Stimulated activated CD4-positive, alpha-beta T cell treated with anti-CD3 and anti-CD28 coated beads, Interleukin-4, amount 100 ng/mL, for 24 hours (primary cell): ENCODE data around the gene UBE2V1.
"Not testable (repeated sequence)": the region's sequence is repeated elsewhere in the genome, so short reads cannot be mapped to it uniquely, and the experiment has no call there.

Experiments used
- DNase-seq: peaks from one replicate; pipeline ENCODE4 v3.0.0-alpha.2; 2020

UBE2V1 gene

DNA sequence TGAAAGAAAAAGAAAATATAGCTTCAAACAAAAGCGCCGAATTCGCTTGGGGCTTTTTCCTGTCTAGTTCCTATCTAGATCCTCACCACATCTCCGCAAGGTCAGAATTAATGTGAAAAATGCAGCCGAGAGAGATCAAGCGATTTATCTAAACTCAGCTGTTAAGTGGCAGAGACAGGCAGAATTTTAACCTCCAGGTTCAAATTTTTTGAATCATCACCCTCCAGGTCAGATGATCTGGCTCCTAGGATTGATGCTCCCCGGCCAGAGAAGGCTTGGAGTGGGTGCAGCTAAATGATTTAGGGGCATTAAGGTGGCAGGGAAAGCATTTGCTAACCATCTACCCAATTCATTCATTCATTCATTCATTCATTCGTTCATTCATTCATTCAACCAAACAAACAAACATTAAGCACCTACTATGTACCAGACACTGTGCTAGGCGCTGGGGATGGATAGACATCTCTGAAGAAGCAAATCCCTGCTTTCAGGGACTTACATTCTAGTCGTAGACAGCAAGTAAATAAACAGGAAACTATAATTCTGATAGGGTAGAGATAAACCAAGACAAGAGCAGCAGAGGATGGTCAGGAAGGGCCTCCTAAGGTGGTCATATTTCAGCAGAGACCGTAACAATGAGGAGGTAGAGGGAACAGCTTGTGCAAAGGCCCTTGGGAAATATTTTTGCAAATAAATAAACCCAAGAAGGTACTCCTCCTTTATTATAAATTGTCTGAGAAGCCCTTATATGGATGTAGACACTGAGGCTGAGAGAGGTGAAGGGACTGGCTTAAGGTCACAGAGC lies 672 bp upstream of the UBE2V1 start:
- no peak for DNase-seq

DNA sequence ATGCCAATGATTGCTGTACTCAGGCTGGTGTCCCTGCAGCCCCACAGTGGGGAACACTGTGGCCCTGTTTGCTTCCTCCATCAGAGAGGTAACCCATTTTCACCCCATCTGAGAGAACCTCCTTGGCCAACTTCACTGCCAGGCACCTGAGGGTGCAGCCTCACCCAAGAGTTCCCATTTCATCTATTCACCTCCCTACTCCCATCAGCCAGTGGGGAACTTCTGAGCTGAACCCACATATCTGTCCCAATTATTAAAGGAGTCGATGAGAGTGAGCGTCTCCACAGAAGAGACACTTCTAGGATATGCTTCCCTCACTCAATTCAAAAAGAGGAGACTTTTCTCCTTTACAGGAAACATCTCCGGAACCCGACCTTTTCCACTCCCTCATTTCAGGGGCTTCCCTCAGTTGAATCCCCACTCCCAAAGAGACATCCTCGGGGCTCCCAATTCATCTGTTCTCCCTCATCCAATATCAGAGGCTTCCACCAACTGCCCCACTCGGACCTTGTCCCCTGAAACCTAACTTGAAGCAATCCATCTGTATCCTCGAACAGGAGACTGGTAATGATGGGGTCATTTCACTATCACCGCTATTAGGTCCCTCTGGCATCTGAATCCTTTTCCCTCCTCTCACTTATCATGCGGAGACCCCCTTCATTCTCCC lies 988 bp downstream of the UBE2V1 start:
- DNase-seq, result no peak

DNA sequence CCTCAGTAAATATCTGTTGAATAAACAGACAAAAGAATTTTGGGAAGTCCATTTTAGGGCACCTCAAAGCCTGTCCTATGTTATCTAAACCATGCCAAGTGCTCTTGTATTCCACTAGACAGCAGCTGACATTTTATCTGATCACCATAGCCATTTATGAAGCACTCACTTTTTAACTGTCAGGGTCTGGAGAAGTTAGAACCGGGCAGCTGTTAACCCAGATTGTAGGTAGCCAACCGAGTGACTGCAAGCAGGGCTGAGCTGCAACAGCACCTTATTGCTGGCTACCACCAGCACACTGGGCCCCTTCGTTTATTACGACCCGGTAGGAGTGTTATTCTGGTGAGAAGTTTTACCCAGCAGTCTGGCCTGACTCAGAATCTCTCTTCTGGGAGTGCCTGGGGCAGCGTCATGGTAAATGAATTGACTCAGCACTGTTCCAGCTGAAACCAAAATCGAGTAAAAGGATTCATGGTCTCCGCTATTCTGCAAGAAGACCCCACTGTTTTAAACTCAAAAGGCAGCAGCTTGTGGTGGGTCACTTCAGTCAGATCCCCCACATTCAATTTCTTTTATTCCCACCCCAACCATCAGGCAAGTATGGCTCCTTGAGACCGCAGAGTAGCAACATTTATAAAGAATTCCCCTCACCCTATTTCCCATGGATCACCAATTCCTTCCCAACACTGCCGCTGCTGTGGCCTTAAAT lies 1.7 kb downstream of the UBE2V1 start:
- peak; percentile 68 for DNase-seq

DNA sequence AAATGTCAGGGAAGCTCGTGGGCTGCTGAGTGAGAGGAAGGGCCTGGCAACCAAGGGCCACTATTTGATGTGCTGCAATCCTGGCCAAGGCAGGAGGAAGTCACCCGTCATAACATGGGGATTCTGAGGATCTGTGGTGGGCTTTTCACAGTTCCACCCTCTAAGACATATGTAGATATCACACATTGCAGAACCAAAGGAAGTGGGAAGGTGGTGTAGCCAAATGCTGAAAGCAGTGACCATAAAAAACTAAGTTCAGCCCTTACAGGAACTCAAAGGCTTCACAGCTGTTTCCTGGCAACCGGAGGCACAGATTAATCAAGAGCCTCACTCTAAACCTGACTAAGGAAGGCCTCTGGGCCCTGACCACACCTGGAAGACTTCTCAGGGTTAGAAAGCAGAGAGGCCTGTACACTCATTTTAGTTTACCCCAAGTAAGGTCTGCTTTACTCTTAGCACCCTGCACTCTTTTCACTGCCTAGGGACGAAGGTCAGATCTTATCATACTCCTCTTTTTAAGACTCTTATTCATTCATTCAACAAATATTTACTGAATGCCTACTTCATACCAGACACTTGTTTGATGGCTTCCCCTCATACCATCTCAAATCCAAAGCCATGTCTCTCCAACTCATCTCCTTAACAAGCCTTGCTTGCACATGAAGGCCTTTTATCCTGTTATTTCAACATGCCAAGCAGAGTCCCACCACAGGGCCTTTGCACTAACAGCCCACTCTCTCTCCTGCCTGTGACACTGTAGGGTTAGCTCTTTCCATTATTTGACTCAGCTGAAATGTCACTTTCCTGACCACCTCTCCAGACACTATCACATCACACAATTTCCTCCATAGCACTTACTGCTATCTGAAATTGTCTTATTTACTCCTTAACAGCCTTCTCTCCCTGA lies 2.6 kb downstream of the UBE2V1 start:
- peak; percentile 44 for DNase-seq

DNA sequence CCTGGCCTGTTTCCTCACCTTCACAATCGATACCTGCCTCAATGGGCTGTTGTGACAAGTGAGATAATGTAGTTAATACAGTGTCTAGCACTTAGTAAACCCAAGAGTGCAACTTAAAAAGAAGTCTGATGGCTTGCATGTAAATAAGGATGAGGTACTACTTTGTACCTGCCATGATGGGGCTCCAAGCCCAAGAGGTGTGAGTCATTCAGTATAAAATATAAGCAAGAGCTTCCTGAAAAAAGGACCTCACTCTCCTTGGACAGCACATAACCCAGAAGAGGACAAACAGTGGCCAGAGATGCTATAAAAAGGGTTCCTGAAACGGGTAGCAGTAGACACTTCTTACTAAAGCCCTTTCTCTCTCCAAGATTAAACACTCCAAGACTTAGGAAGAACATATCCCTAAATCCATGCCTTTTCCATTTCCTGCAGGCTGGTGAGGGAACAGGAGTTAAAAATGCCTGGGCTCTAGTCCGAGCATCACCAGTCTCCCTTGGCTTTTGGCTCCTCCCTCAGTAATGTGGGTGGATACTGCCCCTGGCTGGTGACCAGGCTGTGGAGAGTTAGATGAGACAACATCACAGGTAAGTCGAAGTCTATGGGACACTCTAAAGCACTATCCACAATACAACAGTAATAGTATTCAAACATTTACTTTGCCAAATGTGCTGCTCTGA lies 4.3 kb downstream of the UBE2V1 start:
- DNase-seq, result no peak

DNA sequence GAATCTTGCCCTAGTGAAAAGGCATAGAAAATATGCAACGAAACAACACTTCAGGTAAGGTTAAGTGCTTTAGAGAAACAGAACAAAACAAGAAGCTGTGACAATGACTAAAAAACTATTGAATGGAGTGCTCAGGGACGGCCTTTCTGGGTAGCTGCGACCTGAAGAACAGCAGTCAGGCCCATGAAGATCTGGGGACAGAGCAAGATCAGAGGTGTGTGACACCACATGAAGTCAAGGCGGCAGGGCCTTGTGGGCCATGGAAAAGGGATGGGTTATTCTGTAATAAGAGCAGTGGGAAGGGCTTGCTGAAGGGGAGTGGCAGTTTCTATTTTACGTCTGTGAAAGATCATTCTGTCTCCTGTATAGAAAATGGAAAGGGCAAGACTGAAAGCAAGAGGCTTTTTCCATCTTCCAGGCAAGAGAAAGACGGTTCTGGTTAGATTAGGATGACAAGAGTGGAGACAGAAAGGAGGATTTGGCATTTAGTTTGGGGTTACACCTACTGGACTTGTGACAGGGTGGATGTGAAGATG lies 5.1 kb downstream of the UBE2V1 start:
- DNase-seq, result no peak

DNA sequence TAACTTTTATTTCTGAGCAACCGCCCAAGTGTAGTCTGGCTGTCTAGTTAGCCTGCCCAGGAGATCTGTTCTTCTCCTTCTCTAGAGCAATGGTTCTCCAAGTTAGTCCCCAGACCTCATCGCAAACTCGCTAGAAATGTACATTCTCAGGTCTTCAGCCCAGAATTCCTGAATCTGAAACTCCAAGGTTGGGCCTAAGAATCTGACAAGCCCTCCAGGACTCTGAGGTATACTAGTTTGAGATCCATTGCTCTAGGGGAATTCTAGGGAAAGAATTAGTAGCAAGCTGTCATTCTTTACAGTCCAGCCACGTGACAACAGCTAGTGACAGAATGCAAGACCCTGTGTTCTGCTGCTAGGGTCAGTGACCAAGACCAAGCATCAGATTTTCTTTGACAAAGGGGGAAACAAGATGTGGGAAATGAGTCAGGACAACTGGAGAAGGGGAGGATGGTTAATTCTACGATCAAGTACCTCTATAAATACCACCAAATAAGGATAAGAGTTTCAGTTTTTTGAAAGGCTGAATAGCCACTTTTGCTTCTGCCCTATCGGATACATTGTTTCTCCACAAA lies 5.8 kb downstream of the UBE2V1 start:
- DNase-seq, result no peak

DNA sequence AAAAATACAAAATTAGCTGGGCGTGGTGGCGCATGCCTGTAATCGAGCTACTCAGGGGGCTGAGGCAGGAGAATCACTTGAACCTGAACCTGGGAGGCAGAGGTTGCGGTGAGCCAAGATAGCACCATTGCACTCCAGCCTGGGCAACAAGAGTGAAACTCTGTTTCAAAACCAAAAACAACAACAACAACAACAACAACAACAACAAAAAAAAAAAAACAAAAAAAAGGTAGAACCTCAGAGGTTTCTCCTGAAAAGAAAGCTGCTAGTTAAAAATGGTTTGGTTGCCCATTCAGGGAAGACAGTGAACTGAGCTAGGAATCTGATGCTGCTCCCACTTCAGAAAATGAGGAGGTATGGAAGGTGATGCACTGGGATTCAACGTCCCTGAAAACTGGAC lies 6.3 kb downstream of the UBE2V1 start:
- DNase-seq, result not testable (repeated sequence)

DNA sequence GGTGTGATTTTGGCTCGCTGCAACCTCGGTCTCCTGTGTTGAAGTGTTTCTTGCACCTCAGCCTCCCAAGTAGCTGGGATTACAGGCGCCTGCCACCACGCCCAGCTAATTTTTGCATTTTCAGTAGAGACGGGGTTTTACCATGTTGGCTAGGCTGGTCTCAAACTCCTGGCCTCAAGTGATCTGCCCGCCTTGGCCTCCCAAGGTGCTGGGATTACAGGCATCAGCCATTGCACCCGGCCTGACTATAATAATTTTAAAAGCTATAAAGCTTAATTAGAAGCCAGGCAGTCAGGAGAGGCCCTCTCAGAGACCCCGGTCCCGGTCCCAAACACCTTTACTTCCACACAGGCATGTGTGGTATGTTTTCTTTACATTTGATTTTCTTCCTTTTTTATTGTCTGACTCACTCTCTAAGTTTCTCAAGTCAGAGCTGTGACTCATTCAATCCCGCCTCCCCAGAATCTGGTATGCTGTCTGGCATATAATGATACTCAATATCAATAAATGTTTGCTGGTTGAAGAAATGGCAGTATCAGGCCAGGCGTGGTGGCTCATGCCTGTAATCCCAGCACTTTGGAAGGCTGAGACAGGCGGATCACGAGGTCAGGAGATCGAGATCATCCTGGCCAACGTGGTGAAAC lies 9.4 kb downstream of the UBE2V1 start:
- peak; percentile 59 for DNase-seq

DNA sequence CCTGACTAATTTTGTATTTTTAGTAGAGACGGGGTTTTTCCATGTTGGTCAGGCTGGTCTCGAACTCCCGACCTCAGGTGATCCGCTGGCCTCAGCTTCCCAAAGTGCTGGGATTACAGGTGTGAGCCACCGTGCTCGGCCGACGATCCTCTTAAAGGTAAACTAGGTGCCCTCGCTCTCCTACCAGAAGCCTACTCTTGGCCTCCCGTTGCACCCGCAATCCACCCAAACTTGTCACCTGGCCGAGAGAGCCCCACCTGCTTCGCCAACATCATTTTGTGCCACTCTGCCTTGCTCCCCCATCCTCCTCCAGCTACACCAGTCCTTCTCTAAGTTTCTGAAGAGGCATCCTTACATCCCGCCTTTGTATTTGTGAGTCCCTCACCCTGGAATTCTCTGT lies 10.4 kb downstream of the UBE2V1 start:
- not testable (repeated sequence) for DNase-seq

DNA sequence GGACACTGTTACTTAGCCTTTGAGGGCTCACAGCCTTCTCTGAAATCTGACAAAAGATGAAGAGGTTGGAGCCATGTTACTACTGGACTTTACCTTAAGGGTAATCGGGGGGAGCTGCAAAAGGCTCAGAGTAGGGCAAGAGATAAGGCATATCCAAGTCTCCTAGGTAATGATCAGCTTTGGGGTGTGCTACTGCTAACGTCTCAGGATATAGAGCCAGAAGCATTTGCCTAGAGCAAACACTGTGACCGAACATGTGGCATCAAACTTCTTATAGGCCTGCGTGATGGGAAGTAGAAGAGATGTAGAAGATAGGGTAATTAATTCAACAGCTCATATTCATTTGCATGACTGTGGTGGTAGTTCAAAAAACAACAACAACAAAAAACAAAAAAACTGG lies 11.1 kb downstream of the UBE2V1 start:
- no peak for DNase-seq

DNA sequence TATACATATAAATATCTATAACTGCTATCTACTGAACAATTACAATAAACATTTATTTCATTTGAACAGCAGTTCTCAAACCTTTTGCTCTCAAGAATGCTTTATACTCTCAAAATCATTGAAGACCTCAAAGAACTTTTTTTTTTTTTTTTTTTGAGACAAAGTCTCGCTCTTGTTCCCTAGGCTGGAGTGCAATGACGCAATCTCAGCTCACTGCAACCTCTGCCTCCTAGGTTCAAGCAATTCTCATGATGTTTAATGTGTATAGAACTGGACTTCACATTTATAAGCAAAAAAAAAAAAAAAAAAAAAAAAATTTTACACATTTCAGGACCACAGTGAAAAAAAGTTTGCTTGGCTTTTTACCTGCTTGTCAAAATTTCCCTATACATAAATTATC lies 11.7 kb downstream of the UBE2V1 start:
- no peak for DNase-seq

DNA sequence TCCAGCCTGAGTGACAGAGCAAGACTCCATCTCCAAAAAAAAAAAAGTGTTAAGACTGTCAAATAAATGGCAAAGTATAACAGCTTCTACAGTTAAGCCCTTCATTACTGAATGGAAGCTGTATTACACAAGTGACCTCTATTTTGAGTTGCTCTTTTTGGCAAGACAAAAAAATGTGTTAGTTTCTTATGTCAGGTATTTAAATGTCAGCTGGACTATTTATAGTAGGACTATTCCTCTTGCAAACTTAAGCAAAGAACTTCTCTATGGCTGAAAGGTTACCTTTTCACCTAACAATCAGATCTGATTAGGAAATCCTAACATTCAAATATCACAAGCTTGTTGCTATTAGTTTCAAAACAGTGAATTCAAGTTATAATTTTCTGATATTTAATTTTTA lies 12.4 kb downstream of the UBE2V1 start:
- DNase-seq, result no peak

DNA sequence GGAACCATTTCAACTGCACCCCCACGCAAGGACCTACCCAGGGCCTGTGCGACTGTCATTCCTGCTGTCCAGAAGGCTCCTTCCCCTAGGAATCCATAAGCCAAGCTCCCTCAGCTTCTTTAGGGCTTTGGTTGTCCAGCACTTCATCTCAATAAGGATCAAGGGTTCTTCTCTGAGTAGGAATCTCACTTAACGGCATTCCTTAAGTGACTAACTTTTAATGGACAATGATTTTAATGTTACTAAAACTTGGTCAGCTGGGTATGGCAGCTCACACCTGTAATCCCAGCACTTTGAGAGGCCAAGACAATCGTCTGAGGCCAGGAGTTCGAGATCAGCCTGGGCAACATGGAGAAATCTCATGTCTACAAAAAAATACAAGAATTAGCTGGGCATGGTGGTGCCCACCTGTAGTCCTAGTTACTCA lies 13.4 kb downstream of the UBE2V1 start:
- DNase-seq, result no peak

DNA sequence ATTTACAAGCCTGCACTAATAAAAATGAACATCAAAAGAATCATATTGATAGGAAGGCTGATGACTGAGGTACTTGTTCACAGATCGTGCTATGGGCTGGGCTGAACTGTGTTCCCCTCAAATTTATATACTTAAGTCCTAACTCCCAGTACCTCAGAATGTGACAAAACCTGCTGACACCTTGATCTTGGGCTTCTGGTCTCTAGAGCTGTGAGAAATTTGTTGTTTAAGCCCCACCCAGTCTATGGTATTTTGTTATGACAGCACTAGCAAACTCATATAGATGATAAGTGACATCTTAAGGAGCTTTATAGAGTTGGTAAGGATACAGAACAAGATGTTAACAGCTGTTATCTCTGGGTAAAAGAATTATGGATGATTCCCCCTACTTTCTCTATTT lies 13.8 kb downstream of the UBE2V1 start:
- DNase-seq, result no peak

DNA sequence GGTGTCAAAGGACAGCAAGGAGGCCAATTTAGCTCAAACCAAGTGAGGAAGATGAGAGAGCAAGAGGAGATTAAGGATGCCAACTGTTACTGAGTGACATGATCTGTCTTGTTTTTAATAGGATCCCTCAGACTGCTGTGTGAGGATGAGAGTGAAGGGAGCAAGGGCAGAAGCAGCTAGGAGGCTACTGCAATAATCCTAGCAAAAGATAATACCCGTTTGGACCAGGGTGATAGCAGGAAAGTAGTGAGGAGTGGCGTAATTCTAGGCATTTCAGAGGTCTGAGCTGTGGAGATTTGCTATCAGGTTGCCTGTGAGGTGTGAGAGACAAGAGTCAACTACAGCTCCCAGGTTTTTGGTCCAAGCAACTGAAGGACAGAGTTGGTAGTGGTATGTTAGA lies 14.7 kb downstream of the UBE2V1 start:
- DNase-seq, result no peak

DNA sequence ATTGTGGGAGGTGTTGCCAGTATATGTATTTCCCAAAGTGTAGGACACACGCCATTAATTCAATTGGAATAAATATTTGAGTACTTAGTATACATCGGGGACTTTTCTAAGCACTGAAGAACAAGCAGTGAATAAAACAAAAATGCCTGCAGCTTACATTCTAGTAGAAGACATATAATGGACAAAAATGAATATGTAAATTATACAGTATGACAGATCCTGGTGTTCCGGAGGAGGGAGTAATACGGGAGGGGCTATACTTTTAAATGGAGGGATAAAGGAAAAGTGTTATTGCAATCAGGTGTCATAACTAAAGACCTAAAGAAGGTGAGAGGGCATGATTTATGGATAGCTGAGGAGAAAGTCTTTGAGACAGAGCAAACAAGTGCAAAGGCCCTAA lies 15.1 kb downstream of the UBE2V1 start:
- DNase-seq, result no peak

DNA sequence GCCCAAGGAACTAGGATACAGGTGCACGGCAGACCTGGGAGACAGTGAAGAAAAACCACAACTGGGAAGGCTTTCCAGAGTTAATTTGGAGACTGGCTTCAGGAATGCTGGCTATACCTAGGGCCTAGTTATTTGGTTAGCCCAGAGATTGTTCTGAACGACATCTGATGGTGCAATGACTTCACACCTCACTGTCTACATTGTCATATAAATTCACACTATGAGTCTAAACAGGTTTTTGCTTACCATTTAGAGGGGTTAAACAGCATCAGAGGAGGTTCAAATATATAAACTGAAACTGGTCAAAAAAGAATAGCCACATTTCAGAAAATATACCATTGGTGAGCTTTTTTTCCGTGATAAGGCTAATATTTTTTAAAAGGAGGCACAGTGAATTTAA lies 16.7 kb downstream of the UBE2V1 start:
- no peak for DNase-seq

DNA sequence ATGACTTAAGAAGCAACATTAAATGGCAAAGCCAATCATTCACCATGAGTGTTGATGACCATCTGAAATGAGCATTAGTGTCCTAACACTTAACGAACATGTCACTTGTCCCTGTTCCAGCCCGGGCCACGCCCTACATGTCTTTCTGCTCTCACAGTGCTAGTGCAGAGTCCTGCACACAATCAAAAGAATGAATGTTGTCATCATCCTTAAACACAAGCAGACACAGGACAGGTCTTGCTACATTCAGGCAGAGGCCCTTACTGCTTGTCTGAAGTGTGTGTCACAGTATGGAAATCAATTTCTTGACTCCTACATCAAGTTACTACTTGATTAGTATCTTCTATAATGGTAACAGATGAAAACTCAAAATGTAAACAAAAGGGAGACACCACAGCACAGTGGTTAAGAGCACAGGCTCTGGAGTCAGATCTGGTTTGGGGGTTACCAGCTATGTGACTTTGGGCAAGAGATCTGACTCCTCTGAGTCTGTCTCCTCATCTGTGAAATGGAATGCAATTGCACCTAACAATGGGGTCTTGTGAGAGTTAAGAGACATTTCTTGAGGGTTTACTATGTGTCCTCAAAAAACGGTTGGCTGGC lies 17.4 kb downstream of the UBE2V1 start:
- no peak for DNase-seq

DNA sequence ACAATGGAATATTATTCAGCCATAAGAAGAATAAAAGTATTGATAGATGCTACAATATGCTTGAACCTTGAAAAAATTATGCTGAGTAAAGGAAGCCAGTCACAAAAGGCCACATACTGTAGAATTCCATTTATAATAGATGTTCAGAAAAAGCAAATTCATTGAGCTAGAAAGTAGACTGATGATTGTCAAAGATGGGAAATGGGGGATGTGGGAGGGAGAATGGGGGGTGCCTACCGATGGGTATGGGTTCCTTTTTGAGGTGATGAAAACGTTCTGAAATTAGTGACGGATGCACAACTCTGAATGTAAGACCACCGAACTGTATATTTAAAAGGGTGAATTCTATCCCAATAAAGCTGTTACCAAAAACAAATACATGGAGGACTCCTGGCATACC lies 18.4 kb downstream of the UBE2V1 start:
- DNase-seq, result no peak

DNA sequence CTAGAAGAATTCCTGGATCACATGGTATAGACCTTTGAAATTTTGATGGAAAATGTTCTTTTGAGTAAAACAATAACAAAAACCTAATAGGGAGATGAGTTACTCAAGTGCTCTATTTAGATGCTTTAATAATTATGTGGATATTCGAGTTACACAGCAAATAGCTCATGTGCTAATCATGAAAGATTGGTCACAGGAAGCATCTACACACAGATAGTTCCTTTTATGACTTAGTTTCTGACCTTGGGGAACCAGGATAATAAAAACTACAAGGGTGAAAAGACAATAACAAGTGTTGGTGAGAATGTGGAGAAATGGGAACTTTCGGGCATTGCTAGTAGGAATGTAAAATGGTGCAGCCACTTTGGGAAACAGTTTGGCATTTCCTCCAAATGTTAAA lies 19.7 kb downstream of the UBE2V1 start:
- no peak for DNase-seq
